ENCODE data around the gene FAM107B.
A peak's percentile ranks its signal among the peaks of the same experiment; 100 is the strongest.

The FAM107B gene

DNA sequence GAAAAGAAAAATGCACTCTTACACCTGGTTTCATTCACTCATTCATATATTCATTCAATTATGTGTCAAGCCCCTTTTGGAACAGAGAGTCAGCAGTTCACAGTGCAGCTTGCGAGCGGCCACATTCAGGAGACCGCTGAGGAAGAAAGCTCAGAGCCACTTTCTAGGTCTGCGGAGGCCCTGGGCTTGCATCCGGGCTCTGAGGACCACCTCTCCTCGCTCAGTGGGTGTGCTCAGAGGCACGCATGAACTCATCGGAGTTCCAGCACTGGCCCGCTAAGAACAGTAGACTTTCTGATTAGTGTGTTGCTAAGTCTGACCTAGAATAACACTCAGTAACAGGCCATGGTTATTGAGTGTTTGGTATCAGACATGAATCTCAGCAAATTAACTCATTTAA, 1.8 kb upstream of the FAM107B start:
- no peak for DNase-seq

DNA sequence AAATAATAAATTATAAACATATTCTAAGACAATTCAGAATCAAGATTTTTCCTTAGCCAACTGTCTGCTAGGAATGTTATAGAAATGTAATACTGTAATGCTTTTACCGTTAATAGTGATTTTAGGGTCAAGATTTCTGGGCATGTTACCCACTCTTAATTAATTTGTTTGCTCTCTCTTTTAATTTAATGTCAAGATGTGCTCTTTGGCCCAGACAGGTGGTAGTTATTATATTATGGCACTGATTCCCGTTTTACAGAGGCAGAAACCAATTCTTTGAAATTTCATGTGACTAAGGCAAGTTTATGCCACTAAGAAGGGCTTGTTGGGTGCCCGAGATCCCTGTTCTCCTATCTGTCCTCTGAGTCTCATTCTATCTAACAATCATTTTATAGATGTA, 959 bp upstream of the FAM107B start:
- DNase-seq = no peak

DNA sequence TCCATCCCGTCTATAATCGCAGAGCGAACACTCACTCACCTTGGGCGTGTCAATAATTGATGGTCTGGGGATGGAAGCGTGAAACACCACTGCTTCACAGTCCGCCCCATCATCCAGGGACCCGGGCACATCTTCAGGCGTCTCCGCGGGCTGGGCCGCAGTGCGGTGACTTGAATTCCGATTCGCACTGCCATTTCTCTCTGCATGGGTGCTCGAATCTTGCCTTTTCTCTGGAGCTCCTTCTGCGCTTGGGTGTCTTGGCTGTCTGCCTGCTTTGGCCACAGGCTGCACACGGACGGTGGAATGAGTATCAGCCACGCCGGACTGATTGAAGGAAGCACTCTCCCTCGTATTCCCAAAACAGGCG, 500 bp downstream of the FAM107B start:
- no peak for DNase-seq

DNA sequence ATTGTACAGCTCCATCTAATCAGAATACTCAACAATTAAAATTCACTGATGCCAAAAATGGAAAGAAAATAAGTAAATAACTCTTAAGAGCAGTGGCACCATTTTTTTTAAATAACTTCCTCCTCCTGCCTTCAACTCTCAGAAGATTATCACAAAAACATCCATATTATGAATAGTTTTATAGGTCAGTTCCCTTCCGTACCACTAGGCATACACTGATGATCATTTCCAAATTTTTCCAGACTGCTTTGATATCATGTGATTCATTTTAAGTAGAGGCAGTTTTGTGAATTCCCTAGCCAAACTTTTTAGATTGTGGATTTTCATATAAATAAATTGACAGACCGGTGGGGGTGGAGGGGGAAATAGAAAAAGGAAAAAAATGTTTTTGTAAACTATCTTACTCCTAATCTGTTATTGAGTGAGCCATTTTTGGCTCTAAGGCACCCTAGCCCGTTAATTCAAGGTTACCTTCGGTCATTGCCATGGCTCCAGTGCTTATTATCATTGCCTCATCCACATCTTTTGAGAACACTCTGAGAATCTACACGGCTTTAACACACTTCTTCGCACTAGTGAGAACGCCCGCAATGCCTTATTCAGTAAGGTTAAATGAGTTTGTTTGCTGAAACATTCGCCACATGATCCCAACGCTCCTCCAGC, 1.0 kb downstream of the FAM107B start:
- DNase-seq = no peak

DNA sequence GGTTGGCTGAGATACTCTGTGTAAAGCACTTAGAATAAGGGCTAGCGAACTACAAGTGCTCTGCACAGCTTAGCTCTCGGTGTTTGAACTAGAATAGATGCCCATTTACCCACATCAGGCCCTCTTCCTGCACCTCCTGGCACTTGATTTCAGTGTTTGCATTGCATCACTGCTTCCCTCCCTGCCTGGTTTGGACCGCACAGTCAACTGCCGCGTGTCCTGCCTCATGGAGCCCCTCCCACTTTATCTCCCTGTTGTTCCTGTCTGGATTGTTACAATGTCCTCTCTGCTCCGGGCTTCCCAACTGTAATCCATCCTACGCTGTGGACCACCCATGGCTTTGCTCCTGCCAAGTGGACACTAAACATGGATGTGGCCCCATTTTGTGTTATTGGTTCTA, 2.3 kb downstream of the FAM107B start:
- DNase-seq = no peak

DNA sequence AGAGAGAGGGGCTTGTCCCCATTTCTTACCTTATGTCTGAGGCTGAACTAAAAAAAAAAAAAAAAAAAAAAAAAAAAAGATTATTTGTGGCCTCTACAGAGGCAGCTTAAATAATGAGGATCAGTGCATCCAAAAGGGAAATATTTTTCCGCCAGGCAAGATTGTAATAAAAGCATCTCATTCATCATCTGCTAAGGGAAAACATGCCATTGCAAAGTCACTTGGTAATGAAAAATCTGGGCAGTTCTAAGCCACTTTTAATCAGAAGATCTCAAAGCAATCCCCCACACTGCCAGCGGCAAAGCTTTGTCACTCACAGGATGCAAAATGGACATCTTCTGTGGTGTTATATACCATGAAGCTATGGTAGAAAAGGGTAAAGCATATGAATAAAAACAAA, 3.8 kb downstream of the FAM107B start:
- no peak for DNase-seq

DNA sequence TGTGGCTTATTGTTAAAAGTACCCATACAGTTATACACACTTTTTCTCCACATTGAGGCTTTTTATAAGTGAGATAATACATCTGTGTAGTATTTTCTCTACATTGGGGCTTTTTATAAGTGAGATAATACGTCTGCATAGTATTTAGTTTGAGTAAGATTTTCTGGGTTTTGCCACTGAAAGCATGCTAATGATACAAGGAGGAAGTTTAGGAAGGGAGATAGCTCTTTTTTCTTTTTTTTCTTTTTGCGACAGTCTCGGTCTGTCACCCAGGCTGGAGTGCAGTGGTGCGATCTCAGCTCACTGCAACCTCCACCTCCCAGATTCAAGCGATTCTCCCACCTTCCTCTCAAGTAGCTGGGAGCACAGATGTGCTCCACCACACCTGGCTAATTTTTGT, 13.3 kb downstream of the FAM107B start:
- no peak for DNase-seq

DNA sequence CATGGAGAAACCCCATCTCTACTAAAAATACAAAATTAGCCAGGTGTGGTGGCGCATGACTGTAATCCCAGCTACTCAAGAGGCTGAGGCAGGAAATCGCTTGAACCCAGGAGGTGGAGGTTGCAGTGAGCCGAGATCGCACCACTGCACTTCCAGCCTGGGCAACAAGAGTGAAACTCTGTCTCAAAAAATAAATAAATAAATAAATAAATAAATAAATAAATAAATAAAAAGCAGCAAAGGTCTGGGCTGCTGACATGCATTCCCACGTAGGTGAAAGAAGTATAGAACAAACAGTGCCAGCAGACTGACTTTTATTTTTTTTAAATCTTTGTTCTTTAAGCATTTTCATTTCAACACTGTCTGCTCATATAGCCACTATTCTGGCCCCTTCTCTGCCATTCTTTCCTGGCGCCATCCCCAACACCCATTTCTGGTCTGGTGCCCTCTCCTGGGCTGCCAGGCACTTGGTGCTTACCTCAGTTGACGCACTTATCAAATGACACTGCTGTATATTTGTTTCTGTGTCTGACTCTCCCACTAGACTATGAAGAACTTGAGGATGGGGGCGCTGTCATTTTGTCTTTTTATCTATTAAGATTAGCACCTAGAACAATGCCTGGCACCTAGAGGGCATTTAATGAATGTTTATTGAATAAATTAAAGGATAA, 15.6 kb downstream of the FAM107B start:
- no peak for DNase-seq

DNA sequence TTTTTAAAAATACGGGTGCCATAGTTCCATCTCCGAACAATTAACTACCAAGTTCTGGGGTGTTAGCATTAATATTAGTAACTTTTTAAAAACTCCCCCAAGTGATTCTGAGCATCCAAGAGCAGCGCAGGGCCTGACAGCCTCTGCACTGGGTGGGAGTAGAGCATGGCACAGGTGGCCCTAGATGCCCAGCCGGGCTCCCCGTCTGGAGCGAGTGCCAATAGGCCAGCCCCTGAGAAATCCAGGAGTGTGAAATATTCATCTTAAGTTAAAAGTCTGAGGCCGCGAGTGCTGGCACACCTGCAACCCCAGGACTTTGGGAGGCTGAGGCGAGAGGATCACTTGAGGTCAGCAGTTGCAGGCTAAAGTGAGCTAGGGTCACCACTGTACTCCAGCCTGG, 16.2 kb downstream of the FAM107B start:
- DNase-seq = no peak

DNA sequence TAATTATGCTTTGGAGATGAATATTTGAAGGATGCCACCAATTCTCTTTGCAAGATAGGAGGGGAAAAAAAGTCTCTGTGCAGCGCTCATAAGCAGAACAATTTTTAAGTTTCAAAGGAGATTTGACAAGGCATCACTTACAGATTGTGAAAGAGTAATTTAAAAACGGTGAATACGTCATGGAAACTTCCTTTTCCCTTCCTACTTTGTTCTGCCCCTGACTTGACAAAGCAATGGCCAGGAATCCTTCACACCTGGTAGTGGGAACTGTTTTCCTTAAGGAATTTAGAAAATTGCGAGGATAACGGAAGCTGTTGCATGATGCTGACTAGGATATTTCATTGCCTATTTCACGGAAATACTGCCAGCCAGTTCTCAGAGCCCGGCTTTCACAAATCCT, 16.7 kb downstream of the FAM107B start:
- DNase-seq = no peak

DNA sequence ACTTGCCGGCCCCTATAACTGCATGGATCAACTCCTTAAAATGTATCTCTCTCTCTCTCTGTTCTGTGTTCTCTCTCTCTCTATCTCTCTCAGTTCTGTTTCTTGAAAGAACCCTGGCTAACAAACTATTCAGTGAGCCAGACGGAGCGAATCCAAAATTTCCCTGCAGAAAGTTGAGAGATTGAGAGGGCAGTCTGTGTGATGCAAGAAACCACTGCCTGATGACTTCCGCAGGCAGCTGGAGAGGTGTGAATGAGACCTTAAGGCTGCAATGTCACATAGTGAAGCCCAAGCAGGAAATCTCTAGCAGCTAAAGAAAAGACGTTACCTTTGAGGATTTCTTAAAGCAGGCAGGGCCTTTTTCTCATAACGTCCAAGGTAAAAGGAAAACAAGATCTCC, 17.3 kb downstream of the FAM107B start:
- no peak for DNase-seq

DNA sequence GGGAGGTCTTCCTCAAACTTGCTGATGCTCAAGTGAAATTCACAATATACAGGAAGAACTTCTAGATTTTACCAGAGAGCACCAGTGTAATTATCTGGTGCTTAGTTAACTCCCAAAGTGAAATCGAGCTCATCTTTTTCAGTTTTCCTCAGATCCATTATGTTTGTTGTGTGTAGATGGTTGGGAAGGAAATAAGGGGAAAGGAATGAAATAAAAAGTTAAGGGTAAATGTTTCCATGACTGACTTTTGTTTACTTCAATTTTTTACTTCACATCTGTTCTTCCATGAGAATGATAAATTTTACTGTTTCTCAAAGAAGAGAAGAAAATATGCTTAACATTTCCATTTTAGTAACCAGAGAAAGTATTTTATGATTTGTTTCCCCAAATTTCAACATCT, 21.3 kb downstream of the FAM107B start:
- no peak for DNase-seq

DNA sequence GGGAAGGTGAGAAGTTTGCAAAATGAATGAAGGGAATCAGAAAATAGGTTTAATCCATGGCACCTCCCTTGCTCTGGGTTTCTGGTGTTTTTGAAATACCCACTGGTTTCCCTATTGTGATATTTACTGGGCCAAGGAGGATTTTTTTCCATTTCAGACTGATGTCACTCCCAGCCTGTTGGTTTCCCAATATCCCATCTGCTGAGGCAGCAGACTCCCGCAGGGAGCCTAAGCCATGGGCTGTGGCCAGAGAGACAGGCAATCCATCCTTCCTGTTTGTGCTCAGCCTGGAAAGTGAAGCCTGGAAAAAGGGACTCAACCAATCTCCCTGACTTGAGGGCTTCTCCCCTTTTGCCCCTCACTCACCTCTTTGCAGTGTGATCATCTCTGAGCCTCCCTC, 22.8 kb downstream of the FAM107B start:
- peak; percentile 7 for DNase-seq

DNA sequence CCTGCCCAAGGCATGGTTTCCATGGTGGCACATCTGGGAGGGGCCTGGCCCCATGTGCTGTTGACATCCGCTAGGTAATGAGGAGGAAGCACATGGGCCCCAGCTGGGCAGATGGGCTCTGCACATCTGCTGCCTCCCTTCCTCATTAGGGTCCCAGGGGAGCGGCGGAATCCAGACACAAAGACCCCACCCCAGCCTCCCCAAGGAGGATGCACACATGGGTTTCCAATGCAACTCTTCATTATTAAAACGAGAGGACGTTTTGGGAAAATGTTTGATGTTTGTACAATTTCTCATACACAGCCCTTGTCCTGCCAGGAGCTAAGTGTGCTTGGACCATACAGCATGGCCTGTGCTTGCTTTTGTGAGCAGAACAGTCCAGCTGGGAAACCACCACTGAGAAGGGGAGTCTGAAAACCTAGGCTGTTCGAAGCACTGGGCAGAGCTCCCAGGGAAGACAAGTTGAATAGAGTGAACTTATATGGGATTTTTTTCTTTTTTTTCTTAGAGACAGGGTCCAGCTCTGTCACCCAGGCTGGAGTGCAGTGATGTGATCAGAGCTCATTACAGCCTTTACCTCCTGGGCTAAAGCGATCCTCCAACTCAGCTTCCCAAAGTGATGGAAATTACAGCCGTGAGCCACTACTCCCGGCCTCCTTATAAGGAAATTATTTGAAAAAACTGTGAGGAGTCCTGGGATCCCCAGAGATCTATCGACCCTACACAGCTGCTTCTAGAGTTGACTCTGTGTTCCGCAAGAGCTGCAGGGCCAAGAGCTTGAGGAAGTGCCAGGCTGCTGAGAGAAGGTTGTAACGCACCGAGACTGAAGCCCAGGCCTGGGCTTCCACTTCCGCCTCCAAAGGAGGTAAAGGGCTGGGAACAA, 23.4 kb downstream of the FAM107B start:
- no peak for DNase-seq

DNA sequence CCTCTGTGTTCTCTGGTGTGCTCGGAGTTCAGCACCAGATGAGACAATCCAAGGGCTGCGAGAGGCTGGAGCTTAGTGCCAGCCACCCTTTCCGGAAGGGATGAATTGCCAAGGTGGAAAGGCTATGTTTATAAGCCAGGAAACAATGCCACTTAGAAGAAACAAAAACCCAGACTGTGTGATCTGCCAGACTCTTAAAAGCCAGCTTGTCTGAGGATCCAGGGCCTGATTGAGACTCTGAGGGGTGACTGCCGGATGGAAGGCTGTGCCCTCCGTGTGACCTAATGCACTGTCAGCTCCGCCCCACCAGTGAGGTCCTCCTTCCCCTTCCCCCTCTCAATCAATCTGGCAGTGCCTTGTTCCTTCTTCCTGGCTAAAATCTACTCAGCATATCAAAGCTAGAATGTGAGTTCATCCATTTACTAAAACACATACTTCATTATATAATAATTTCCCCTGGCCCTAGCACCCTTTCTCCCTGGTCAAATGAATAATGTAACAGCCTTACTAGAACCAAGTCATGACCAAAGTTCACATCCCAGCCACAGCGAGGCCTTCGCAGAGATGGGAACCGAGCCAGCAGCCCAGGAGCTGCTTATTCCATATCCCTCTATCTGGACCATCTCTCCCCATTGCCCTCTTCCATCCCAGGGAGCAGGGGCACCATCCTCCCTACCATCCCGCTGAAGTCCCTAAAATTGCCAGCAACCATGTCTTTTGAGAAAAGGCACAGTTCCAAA, 25.5 kb downstream of the FAM107B start:
- DNase-seq = no peak

DNA sequence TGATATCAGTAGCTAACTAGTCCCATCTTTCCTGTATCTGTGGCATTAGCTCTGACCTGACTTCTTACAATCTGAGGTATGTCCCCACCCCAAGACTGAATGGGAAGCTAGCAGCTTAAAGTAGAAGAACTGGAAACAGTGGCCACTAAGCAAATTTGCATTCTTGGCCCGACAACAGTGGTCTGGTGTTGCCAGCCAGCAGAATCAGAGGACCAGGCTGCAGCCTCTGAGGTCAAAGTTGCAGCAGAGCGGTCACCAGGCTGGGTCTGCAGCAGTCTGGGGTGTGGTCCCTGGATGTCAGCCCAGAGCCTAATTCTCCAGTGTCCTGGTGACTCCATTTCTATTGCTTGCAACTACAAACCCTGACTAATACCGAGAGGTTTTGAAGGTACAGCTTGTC, 26.3 kb downstream of the FAM107B start:
- DNase-seq = no peak

DNA sequence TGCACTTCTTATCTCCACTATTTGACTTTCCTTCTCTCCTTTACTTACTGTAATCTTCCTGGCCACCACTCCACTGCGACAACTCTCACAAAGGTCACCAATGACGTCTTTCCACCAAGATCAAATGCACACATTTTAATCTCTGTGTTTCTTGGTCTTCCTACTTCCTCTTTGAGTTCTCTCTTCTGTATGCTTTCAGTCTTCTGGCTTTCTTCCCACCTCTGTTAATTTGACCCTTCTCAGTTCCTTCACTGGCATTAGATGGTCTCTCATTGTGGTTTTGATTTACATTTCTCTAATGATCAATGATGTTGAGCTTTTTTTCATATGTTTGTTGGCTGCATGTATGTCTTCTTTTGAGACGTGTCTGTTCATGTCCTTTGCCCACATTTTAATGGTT, 31.9 kb downstream of the FAM107B start:
- no peak for DNase-seq

DNA sequence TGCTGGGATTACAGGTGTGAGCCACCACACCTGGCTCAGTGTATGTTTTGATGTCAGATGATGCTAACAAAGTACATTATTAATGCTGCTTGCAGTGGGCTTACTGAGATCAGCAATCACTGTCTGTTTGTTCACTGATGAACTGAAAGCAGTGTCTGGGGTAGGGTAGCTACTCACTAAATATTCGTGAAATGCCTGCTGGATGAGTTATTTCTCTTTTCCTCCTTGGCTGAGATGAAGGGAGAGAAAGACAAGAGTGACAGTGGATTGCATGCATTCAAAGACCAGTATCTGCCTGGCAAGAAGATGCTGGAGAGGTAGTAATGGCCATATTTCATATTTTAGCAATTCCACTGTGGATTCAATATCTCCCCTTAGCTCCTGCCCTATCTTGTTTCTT, 32.3 kb downstream of the FAM107B start:
- no peak for DNase-seq

DNA sequence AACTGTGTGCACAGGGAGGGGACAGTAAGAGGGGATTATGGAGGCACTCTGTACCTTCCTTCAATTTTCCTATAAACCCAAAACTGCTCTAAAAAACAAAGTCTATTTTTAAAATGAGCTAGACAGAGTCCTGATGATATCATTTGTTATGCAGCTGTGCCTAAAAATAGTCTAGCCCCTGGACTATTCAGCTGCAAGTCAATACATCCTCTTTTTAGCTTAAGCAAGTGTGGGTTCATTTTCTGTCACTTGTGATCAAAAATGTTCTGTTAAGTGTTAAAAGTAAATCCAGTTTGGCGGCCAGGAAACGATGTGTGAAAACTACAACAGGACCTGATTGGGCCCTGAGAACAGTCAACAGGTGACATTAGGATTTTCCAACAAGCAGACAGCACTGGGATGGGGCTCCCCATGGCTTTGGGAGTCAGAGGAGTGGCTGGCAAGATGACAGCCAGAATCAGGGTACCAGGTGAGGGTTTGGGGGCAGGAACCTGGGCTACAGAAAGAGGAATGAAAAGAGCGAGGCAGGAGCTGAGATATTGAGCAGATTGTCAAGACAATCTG, 33.9 kb downstream of the FAM107B start:
- DNase-seq = no peak

DNA sequence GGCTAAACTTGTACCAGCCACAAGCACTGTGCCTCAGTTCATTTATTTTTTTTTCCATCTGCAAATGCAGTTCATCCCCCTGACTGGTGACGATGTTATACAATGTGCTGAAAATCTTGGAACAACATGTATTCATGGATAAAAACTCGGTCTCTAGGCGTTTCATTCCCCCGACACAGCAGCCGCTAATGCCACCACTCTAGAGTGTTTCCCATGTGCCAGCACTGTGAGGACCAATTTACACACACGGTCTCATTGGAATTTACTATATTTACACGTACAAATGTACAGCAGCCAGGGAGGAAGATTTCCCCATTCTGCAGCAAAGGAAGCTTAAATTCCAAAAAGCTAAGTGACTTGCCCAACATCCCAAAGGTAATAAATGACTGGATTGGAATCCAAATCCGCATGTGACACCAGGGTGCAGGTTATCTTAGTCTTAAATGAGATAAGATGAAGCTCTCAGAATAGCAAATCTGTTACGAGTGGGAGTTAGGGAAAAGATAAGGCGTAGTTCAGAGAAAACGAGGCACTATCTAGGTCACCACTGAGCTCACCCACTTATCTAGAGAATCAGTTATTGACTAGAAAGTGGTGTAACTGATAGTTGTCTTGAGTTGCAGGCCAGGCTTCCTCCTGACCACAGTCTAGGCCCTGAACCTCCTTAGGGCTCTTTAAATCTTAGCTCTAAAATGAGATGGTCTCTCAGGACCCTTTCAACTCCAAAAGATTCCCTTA, 36.7 kb downstream of the FAM107B start:
- DNase-seq = no peak

DNA sequence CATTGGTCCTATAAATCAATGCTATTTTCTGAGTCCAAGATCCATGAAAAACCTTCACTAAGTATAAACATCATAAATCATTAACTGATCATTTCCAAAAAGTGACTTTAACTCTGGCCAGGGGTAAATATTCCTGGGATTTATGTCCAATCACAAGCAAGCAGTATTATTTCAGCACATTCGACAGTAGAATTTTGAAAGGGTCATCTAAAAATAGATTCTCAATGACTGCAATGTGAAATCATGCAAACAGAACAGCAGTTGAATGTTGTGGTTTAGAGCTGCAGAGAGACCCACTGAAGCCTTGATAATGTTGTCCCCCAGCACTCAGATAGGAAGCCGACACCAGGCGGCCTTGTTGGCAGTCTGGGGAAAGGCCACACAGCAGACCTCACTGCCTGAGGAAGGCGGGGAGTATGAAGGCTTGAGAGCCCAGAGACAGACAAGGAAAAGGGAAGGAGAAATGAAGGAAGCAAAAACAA, 38.1 kb downstream of the FAM107B start:
- peak; percentile 51 for DNase-seq

DNA sequence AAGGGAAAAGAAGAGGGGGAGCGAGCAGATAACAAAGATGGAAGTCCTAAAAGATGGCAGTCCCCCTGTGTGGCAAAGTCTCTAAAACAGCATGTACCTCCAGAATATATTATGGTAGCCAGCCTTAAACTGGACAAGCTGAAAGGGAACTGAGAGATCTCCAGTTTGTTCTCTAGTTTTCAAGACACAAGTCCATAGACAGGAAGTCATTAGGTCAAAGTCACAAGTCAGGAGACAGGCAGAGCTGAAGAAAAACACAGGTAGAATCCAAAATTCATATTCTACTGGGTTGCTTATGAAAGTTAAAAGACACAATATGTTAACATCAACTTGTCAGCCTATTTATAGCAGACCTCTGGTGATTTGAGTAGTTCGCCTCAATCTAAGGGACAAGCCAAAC, 38.7 kb downstream of the FAM107B start:
- DNase-seq = no peak

All from fibroblast of skin of right quadriceps (primary cell).